GM19035 (cell line): ENCODE data around the gene IGSF21.

Source experiments
- ATAC-seq: cut with Tn5 transposase; IDR thresholded peaks from one replicate; pipeline ENCODE4 v1.9.1; 2021; ENCODE audit not compliant: unreplicated experiment

Gene IGSF21

GRCh38 chr1:18094096-18094495, 13.5 kb upstream of the IGSF21 start:
- no peak for ATAC-seq

GRCh38 chr1:18097206-18097605, 10.4 kb upstream of the IGSF21 start:
- ATAC-seq = no peak

DNA sequence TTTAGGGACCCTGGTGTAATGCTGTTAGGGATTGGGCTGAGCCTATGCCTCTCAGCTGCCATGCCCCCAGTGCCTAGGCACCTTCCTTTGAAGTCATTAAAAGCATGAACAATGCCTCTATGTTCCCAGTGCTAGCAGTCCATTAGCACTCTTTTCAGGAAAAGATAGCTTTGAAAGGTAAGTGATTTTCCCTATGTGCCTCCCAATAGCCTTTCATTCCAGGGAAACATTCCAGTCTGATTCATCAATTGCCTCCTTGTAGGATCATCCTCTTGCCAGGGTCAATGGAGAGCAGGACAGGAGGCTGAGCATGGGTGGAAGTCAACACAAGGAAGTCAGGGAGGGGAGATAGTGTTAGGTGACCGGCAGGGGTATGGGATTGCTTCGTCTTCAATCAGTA, 8.6 kb upstream of the IGSF21 start:
- no peak for ATAC-seq

GRCh38 chr1:18100060-18100459, 7.5 kb upstream of the IGSF21 start:
- ATAC-seq = no peak

- no peak for ATAC-seq
Measured at GRCh38 chr1:18100491-18101063, 7.0 kb upstream of the IGSF21 start.

DNA sequence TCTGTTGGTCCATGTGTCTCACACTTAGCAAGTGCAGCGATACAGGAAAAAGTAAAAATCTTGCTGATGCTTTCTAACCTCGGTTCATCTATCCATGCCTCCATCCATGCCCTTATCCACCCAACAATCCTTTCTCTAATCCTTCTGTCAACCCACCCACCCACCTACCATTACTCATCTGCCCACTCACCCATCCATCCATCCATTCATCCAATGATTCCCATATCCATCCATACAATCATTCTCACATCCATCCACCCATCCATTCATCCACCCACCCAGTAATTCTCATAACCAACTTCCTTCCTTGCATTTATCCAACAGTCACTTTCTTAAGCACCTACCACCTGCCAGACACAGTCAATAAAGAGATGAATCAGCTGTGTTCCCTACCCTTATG, 6.1 kb upstream of the IGSF21 start:
- ATAC-seq = no peak

DNA sequence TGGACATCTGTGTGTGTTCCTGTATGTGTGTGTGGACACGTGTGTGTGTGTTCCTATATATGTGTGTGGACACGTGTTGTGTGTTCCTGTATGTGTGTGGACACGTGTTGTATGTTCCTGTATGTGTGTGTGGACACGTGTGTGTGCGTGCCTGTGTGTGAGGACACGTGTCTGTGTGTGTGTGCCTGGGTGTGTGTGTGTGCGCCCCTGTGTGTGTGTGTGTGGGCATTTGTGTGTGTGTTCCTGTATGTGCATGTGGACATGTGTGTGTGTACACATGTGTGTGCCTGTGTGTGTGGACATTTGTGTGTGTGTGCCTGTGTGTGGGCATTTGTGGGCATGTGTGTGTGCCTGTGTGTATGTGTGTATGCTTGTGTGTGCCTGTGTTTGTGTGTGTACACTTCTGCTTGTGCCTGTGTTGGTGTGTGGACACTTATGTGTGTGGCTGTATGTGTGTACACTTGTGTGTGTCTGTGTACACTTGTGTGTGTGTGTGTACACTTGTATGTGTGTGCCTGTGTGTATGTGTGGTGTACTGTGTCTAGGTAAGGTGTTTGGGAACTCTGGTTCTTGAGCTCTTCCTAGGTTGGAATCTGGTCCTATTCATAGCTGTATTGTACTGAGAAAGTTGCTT, 3.7 kb upstream of the IGSF21 start:
- ATAC-seq = no peak

DNA sequence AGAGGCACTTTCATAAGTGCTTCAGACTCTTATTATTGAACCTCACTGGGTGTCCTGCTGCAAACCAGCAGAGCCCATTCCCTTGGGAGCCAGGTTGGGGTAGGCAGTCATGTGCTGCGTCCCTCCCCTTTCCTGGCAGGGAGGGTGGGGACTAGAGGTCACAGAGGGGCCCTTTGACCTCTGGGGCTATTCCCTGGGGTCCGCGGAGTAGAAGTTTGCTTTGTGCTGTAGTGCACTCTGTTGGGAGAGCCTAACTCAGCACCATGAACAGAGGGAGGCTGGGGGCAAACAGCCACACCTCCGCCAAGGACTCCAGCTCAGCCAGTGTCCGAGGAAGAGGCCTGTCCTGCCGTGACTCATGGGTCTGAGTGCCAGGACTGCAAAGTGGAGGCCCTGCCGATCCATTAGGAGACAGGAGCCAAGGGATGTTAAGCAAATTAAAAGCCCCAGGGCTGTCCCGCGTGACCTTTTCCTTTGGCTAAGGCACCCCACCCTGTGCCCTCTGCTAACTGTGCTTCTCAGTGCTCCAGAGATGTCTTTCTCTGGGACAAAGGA, 3.0 kb upstream of the IGSF21 start:
- no peak for ATAC-seq

DNA sequence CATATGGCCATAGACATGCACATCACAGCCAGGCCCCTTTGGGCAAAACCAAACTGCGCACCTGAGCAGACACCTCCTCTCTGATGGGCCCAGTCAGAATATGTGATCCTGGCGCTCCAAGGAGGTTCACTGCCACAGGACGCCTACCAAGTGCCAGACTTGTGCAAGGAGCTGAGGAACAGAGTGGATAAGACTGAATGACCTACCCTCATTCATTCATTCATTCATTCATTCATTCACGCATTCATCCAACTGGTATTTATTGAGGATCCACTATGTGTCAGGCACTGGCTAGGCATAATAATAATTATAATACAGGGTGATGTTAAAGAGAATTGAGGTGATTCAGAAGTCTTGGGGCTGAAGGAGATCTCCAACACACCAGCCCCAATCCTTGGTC, 2.4 kb upstream of the IGSF21 start:
- ATAC-seq = no peak

DNA sequence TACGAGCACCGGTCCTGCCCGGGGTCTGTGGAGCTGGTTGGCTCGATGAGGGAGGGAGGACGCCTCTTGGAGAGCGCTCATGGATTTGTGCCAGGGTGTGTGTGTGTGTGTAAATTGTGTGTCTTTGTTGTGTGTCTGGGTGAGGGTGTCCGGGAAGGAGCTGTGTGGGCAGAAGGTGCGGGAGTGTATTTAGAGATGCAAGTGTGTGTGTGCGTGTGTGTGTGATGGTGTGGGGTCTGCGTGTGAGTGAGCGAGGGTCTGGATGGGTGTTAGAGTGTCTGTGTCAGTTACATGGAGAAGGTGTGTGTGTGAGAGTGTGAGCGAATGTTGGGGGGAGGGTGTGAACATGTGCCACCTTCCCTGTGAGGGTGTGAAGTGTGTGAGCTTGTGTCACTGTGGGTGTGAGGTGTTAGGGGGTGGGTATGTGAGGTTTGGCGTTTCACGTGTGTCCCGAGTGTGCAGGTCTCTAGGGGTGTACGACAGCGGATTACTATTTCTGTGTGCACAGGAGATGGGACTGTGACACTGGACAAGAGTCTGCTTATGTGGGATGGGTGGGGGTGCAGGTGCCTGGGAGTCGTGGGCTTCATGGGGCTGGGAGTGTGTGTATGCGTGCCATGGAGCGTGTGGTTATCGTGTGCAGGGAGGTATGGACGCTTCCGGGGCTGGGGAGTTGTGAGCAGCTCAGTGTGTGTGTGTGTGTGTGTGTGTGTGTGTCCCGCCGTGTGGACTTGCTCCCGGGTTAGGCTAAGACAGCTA, 880 bp downstream of the IGSF21 start:
- ATAC-seq = no peak

DNA sequence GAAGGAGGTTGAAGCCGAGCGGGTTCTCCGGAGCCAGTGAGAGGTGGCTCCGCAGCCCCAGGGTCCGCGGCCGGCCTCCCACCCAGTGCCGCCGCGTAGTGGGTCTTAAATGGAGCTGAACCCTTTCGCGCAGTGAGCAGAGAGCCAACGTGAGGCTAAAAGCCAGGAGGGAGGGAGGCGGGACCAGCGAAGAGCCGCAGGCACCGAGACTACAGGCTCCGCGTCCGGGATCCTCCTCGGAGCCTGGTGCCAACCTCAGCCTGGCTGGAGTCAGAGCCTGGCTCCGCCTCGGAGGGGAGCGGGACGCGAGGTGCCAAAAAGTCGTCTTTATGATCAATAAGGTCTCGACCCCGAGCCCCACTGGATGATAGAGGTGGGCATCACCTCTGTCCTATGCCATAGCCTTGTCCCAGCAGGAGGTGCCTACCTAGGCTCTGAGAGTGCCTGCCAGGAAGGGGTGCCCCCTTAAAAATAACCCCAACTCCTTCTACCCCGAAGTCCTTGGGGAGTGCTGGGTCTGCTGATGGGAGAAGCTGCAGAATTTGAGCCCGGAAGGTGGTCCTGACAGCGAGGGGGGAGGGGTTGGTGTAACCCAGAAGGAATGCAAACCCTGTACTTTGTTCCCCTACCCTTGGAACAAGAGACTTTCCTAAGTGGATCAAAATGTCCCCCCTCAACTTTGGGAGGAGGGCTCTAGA, 1.6 kb downstream of the IGSF21 start:
- ATAC-seq = no peak

- no peak for ATAC-seq
Measured at GRCh38 chr1:18109756-18110597, 2.4 kb downstream of the IGSF21 start.

- ATAC-seq = no peak
Measured at GRCh38 chr1:18110598-18110939, 3.0 kb downstream of the IGSF21 start.

DNA sequence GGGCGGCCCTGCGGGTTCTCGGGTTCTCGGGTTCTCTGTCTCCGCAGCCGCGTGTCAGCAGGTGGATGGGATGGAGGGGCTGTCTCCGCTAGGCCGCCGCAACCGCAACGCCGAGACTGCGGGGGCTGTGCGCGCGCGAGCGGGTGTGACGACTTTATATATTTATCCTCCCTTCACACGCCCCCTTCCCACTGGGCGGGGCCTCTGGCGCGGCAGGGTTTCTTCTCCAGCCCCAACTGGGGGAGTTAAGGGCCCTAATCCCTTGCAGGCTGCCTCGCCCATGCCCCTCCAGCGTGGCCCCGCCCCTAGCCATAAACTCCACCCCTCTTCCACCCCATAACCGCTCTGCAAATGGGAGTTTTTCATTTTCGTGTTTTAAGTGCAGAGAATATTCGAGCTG, 3.4 kb downstream of the IGSF21 start:
- no peak for ATAC-seq

DNA sequence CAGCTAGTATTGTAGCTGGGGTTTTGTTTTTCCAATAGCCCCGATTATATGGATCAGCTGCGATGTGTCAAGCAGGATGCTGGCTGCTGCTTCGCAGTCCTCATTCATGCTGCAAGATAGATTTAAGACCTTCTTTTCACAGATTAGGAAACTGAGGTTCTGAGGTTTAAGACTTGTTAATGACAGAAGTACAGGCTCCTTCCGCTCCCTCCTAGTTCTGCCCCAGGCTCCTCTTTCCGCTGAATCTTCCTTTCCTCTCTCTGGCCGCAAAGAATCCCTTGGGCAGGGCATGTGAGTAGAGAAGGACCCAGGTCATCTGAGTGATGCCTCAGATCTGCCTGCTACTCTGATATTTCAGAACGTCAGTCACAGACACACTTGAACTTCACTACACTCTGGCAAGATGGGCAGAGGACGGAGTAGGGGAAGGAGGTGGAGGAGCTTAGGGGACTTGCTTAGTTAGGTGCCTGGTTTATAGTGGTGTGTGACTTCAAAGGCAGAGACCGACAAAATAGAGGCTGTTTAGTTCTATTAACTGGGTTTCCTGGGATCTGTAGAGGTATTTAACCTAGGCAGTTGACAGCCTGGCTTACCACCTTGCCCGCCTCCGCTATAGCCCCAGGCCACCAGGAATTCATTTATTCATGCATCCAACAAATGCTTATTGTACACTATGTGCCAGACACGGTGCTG, 4.2 kb downstream of the IGSF21 start:
- no peak for ATAC-seq

- ATAC-seq = no peak
Measured at GRCh38 chr1:18112611-18113010, 5.0 kb downstream of the IGSF21 start.

GRCh38 chr1:18114726-18115410, 7.3 kb downstream of the IGSF21 start:
- no peak for ATAC-seq

DNA sequence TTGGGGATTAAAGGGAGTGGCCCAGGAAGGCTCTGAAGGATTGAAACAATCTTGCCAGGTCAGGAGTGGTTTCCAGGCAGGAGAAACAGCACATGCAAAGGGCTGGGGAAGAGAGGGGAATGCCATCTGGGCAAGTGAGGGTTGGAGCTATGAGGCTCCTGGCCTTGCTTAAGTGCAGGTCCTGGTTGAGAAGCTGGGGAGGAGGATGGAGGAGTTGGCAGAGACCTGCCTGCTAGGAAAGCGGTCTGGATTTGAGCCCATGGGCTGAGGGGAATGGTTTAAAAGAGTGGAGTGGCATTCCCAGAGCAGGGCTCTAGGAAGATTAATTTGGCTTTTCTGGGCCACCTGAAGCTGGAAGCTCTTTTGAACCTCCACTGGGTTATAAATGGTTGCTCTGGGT, 9.2 kb downstream of the IGSF21 start:
- ATAC-seq = no peak

DNA sequence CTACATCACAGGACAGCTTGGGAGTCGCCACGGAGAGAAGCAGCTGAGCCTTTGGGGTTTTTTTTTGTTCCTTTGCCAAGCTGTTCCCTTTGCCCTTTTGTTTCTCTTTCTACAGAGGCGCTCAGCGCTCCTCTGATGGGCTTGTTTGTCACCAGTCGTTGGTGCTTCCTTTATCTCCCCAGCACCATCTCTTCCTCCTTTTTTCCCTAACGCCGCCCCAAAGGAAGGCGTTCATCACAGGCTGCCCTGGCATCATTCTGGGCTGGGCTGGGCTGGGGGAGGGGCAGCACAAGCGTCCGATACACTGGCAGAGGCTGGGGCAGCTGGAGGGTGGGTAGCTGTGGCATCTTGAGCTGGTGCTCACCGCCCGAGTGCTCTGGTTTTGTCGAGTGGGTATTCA, 10.5 kb downstream of the IGSF21 start:
- no peak for ATAC-seq

DNA sequence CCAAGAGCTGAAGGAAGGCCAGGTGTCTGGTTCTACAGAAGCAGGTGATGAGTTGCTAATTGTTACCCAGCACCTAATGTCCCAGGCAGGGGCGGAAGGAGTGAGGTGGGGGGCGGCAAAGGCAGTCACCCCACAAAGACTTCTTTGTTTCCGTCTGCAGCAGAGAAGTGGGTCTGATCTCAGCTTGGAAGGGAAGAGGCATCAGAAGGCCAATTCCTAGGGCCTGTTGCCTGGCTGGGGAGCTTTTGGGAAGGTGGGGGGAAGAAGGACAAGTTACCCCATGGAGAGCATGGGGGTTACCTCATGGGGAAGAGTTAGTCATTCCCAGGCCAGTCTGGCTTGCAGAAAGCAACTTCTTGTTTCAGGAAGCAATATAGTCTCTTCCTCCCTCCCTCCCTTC, 10.9 kb downstream of the IGSF21 start:
- no peak for ATAC-seq
